Memory B cell (primary cell): Measurements from ENCODE around the gene KCNC1.

Experiments used
- ATAC-seq: fragments of 150-1000 bp; cut with Tn5 transposase; 2 replicates; pipeline ENCODE4 v1.10.0; 2021; ENCODE audit warnings: low read depth, mild to moderate bottlenecking, moderate library complexity
- DNase-seq, 2 donors: peaks; one replicate each; pipeline ENCODE4 v3.0.0; 2022; ENCODE audit warnings: low spot score in 2 of 2
- H3K27ac Mint-ChIP-seq: one replicate; pipeline ENCODE4 v1.8.0; 2022; ENCODE audit warnings: mild to moderate bottlenecking, moderate library complexity, mixed read lengths
- H3K27me3 Mint-ChIP-seq: one replicate; pipeline ENCODE4 v1.8.0; 2022; ENCODE audit warnings: mixed read lengths
- H3K36me3 Mint-ChIP-seq: one replicate; pipeline ENCODE4 v1.8.0; 2022; ENCODE audit warnings: mild to moderate bottlenecking, mixed read lengths
- H3K4me1 Mint-ChIP-seq: one replicate; pipeline ENCODE4 v1.8.0; 2022; ENCODE audit warnings: mixed read lengths
- H3K4me3 Mint-ChIP-seq: one replicate; pipeline ENCODE4 v1.8.0; 2022; ENCODE audit warnings: mild to moderate bottlenecking, moderate library complexity, mixed read lengths
- H3K9me3 Mint-ChIP-seq: one replicate; pipeline ENCODE4 v1.8.0; 2022; ENCODE audit warnings: mixed read lengths

The KCNC1 gene

GRCh38 chr11:17700991-17701390 lies 33.6 kb upstream of the KCNC1 start:
- DNase-seq: no peak
- Mint-ChIP-seq H3K27ac (no peak overlapping the region), H3K27me3 (peaks cover 20% of the 10 kb centered on the region), H3K4me1 (no peaks in the 10 kb centered on the region), H3K36me3 (no peaks in the 10 kb centered on the region), H3K9me3 (peaks cover 8% of the 10 kb centered on the region), H3K4me3 (no peak overlapping the region)
- ATAC-seq: no peak

GRCh38 chr11:17702876-17703275 lies 31.7 kb upstream of the KCNC1 start:
- no peak for ATAC-seq
- Mint-ChIP-seq H3K27ac (no peak overlapping the region), H3K9me3 (peaks cover 8% of the 10 kb centered on the region), H3K36me3 (no peaks in the 10 kb centered on the region), H3K27me3 (peaks cover 16% of the 10 kb centered on the region), H3K4me3 (no peak overlapping the region), H3K4me1 (no peaks in the 10 kb centered on the region)
- DNase-seq: no peak

GRCh38 chr11:17703951-17704350 lies 30.6 kb upstream of the KCNC1 start:
- Mint-ChIP-seq H3K27me3 (peaks cover 16% of the 10 kb centered on the region), H3K9me3 (peaks cover 8% of the 10 kb centered on the region)
- ATAC-seq: no peak

GRCh38 chr11:17707830-17708229 lies 26.8 kb upstream of the KCNC1 start:
- Mint-ChIP-seq H3K4me1 (no peaks in the 10 kb centered on the region), H3K27ac (no peak overlapping the region), H3K36me3 (no peaks in the 10 kb centered on the region), H3K9me3 (peaks cover 8% of the 10 kb centered on the region), H3K27me3 (peaks cover 14% of the 10 kb centered on the region), H3K4me3 (no peak overlapping the region)
- ATAC-seq (no peak), DNase-seq (no peak)

More at GRCh38 chr11:17703951-17704350, 30.6 kb upstream of the KCNC1 start:
- DNase-seq: no peak
- Mint-ChIP-seq H3K27ac (no peak overlapping the region), H3K4me1 (no peaks in the 10 kb centered on the region), H3K4me3 (no peak overlapping the region), H3K36me3 (no peaks in the 10 kb centered on the region)

GRCh38 chr11:17711836-17712235 lies 22.7 kb upstream of the KCNC1 start:
- H3K36me3 Mint-ChIP-seq: no peaks in the 10 kb centered on the region
- ATAC-seq (no peak), DNase-seq (no peak)
- H3K4me3 Mint-ChIP-seq: no peak overlapping the region
- H3K27ac Mint-ChIP-seq: no peak overlapping the region
- H3K4me1 Mint-ChIP-seq: no peaks in the 10 kb centered on the region
- H3K27me3 Mint-ChIP-seq: peaks cover 7% of the 10 kb centered on the region
- no peaks in the 10 kb centered on the region for H3K9me3 Mint-ChIP-seq

GRCh38 chr11:17713851-17714250 lies 20.7 kb upstream of the KCNC1 start:
- H3K9me3 Mint-ChIP-seq: no peaks in the 10 kb centered on the region
- H3K4me1 Mint-ChIP-seq: no peaks in the 10 kb centered on the region
- H3K36me3 Mint-ChIP-seq: no peaks in the 10 kb centered on the region
- no peak overlapping the region for H3K27ac Mint-ChIP-seq
- no peak for ATAC-seq
- peaks cover 5% of the 10 kb centered on the region for H3K27me3 Mint-ChIP-seq
- no peak for DNase-seq
- H3K4me3 Mint-ChIP-seq: no peak overlapping the region

- H3K4me3 Mint-ChIP-seq: no peak overlapping the region
- H3K9me3 Mint-ChIP-seq: no peaks in the 10 kb centered on the region
- peaks cover 7% of the 10 kb centered on the region for H3K27me3 Mint-ChIP-seq
- H3K27ac Mint-ChIP-seq: no peak overlapping the region
- H3K36me3 Mint-ChIP-seq: no peaks in the 10 kb centered on the region
- no peaks in the 10 kb centered on the region for H3K4me1 Mint-ChIP-seq
- ATAC-seq (no peak), DNase-seq (no peak)
Observed at GRCh38 chr11:17714356-17714854, 20.2 kb upstream of the KCNC1 start.

GRCh38 chr11:17714870-17715269 lies 19.7 kb upstream of the KCNC1 start:
- Mint-ChIP-seq H3K27me3 (peaks cover 7% of the 10 kb centered on the region), H3K4me3 (no peak overlapping the region), H3K9me3 (no peaks in the 10 kb centered on the region), H3K4me1 (no peaks in the 10 kb centered on the region), H3K36me3 (no peaks in the 10 kb centered on the region), H3K27ac (no peak overlapping the region)
- DNase-seq: no peak
- no peak for ATAC-seq

GRCh38 chr11:17716807-17717206 lies 17.8 kb upstream of the KCNC1 start:
- no peak overlapping the region for H3K27ac Mint-ChIP-seq
- no peaks in the 10 kb centered on the region for H3K9me3 Mint-ChIP-seq
- H3K4me3 Mint-ChIP-seq: no peak overlapping the region
- ATAC-seq (no peak), DNase-seq (no peak)
- H3K36me3 Mint-ChIP-seq: no peaks in the 10 kb centered on the region
- H3K27me3 Mint-ChIP-seq: peaks cover 7% of the 10 kb centered on the region
- no peaks in the 10 kb centered on the region for H3K4me1 Mint-ChIP-seq

GRCh38 chr11:17718015-17718414 lies 16.6 kb upstream of the KCNC1 start:
- no peak overlapping the region for H3K27ac Mint-ChIP-seq

GRCh38 chr11:17718510-17718962 lies 16.0 kb upstream of the KCNC1 start:
- H3K27me3 Mint-ChIP-seq: peaks cover 12% of the 10 kb centered on the region
- H3K27ac Mint-ChIP-seq: no peak overlapping the region
- H3K4me3 Mint-ChIP-seq: no peak overlapping the region
- no peaks in the 10 kb centered on the region for H3K36me3 Mint-ChIP-seq
- H3K4me1 Mint-ChIP-seq: no peaks in the 10 kb centered on the region
- DNase-seq (no peak), ATAC-seq (no peak)
- H3K9me3 Mint-ChIP-seq: no peaks in the 10 kb centered on the region

More at GRCh38 chr11:17718015-17718414, 16.6 kb upstream of the KCNC1 start:
- no peak for DNase-seq
- Mint-ChIP-seq H3K36me3 (no peaks in the 10 kb centered on the region), H3K9me3 (no peaks in the 10 kb centered on the region), H3K4me3 (no peak overlapping the region), H3K27me3 (peaks cover 11% of the 10 kb centered on the region), H3K4me1 (no peaks in the 10 kb centered on the region)
- no peak for ATAC-seq

GRCh38 chr11:17719028-17719937 lies 15.3 kb upstream of the KCNC1 start, which contains the start of gene MYOD1:
TSS of gene MYOD1 (plus strand) at chr11:17719571. CDS start at chr11:17719783, 212 bp downstream.
- Mint-ChIP-seq H3K27me3 (peaks cover 14% of the 10 kb centered on the region), H3K27ac (no peak within 1 kb of the TSS), H3K36me3 (no peaks in the 10 kb centered on the region), H3K4me3 (no peak within 1 kb of the TSS), H3K9me3 (no peaks in the 10 kb centered on the region), H3K4me1 (no peaks in the 10 kb centered on the region)
- ATAC-seq: no peak
- no peak for DNase-seq

- ATAC-seq: no peak
Observed at GRCh38 chr11:17719938-17720795, 14.4 kb upstream of the KCNC1 start.

GRCh38 chr11:17720796-17721171 lies 13.8 kb upstream of the KCNC1 start:
- Mint-ChIP-seq H3K27ac (no peak overlapping the region), H3K27me3 (peaks cover 18% of the 10 kb centered on the region), H3K4me3 (no peak overlapping the region), H3K4me1 (no peaks in the 10 kb centered on the region), H3K9me3 (no peaks in the 10 kb centered on the region), H3K36me3 (no peaks in the 10 kb centered on the region)
- ATAC-seq (no peak), DNase-seq (no peak)

More at GRCh38 chr11:17719938-17720795, 14.4 kb upstream of the KCNC1 start:
- H3K4me1 Mint-ChIP-seq: no peaks in the 10 kb centered on the region
- H3K36me3 Mint-ChIP-seq: no peaks in the 10 kb centered on the region
- H3K4me3 Mint-ChIP-seq: no peak overlapping the region
- no peak overlapping the region for H3K27ac Mint-ChIP-seq
- peaks cover 16% of the 10 kb centered on the region for H3K27me3 Mint-ChIP-seq
- no peaks in the 10 kb centered on the region for H3K9me3 Mint-ChIP-seq
- DNase-seq: no peak
